Measurements from ENCODE around the gene JAG1. TPM values are rescaled to one million over a fixed set of nuclear protein-coding genes. Genes with fewer than 3 reads are reported as not detected.

Gene JAG1
- polyA plus RNA-seq, 1 experiment: 13.5 TPM

GRCh38 chr20:10670501-10671220 is 3.1 kb downstream of the JAG1 start:
- no peaks in the 10 kb centered on the region for H3K27me3 ChIP-seq (ENCODE audit: control insufficient read depth, insufficient read depth, low read length)
- peak overlapping the region; percentile 88 for H3K4me3 ChIP-seq (ENCODE audit: low read depth, low read length)
- TF ChIP-seq CTCF (IDR thresholded peaks at IDR 0.05; ENCODE audit: low read depth, low read length): no peak
- ChIA-PET CTCF (interaction anchor here (0.7 to 2.3 kb wide), 49 partner anchors 8 to 875 kb away, joined by 3 to 21 read pairs (median 4); partner anchors contain the start of genes MKKS and SLX4IP), POLR2A (interaction anchor here (0.8 to 2.4 kb wide), 12 partner anchors 11 to 597 kb away, joined by 3 to 13 read pairs (median 6); partner anchors contain the start of genes MKKS and SLX4IP)
- peak overlapping the region; percentile 81 for H3K27ac ChIP-seq (ENCODE audit: low read depth, low read length)
- DNase-seq (ENCODE audit: low read depth, low spot score): no peak
- H3K9me3 ChIP-seq (ENCODE audit: control insufficient read depth, insufficient read depth, low read length): no peaks in the 10 kb centered on the region; the same call in 1 of the 2 replicates

- Histone ChIP-seq H3K27me3 (ENCODE audit: control insufficient read depth, insufficient read depth, low read length) (no peaks in the 10 kb centered on the region), H3K9me3 (ENCODE audit: control insufficient read depth, insufficient read depth, low read length) (no peaks in the 10 kb centered on the region; the same call in 1 of the 2 replicates), H3K27ac (ENCODE audit: low read depth, low read length) (no peak overlapping the region), H3K4me3 (ENCODE audit: low read depth, low read length) (peak overlapping the region; percentile 88)
- DNase-seq (ENCODE audit: low read depth, low spot score): no peak
- TF ChIP-seq CTCF (IDR thresholded peaks at IDR 0.05; ENCODE audit: low read depth, low read length): no peak
- POLR2A ChIA-PET: no interaction called here
- CTCF ChIA-PET: interaction anchor here (0.6 to 2.3 kb wide), 7 partner anchors 9 to 692 kb away, joined by 3 to 15 read pairs (median 4); no protein-coding TSS in a partner anchor
Observed at GRCh38 chr20:10669843-10670446, 3.9 kb downstream of the JAG1 start.

GRCh38 chr20:10668677-10669368 is 5.0 kb downstream of the JAG1 start:
- no peak for TF ChIP-seq CTCF (IDR thresholded peaks at IDR 0.05; ENCODE audit: low read depth, low read length)
- H3K27ac ChIP-seq (ENCODE audit: low read depth, low read length): no peak overlapping the region
- H3K9me3 ChIP-seq (ENCODE audit: control insufficient read depth, insufficient read depth, low read length): no peaks in the 10 kb centered on the region; the same call in 1 of the 2 replicates
- no peak overlapping the region for H3K4me3 ChIP-seq (ENCODE audit: low read depth, low read length)
- H3K27me3 ChIP-seq (ENCODE audit: control insufficient read depth, insufficient read depth, low read length): no peaks in the 10 kb centered on the region
- ChIA-PET POLR2A (no interaction called here), CTCF (no interaction called here)
- DNase-seq (ENCODE audit: low read depth, low spot score): no peak

GRCh38 chr20:10667560-10668167 is 6.1 kb downstream of the JAG1 start:
- no peak overlapping the region for H3K27ac ChIP-seq (ENCODE audit: low read depth, low read length)
- DNase-seq (ENCODE audit: low read depth, low spot score): no peak
- ChIA-PET POLR2A (no interaction called here), CTCF (no interaction called here)
- H3K27me3 ChIP-seq (ENCODE audit: control insufficient read depth, insufficient read depth, low read length): no peaks in the 10 kb centered on the region
- no peak overlapping the region for H3K4me3 ChIP-seq (ENCODE audit: low read depth, low read length)
- TF ChIP-seq CTCF (IDR thresholded peaks at IDR 0.05; ENCODE audit: low read depth, low read length): no peak
- H3K9me3 ChIP-seq (ENCODE audit: control insufficient read depth, insufficient read depth, low read length): no peaks in the 10 kb centered on the region; the same call in 1 of the 2 replicates

All from AG04450 (cell line).